ENCODE results near the gene RBPJL. TPM values are rescaled to one million over a fixed set of nuclear protein-coding genes. Genes with fewer than 3 reads are reported as not detected.

RBPJL gene, protein sequence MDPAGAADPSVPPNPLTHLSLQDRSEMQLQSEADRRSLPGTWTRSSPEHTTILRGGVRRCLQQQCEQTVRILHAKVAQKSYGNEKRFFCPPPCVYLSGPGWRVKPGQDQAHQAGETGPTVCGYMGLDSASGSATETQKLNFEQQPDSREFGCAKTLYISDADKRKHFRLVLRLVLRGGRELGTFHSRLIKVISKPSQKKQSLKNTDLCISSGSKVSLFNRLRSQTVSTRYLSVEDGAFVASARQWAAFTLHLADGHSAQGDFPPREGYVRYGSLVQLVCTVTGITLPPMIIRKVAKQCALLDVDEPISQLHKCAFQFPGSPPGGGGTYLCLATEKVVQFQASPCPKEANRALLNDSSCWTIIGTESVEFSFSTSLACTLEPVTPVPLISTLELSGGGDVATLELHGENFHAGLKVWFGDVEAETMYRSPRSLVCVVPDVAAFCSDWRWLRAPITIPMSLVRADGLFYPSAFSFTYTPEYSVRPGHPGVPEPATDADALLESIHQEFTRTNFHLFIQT
- not detected in 2 replicates for total RNA-seq

GRCh38 chr20:45306431-45306982 is at the start of gene RBPJL:
Gene RBPJL (plus strand): TSS chr20:45306840. CDS start chr20:45306923, 83 bp downstream.

DNA sequence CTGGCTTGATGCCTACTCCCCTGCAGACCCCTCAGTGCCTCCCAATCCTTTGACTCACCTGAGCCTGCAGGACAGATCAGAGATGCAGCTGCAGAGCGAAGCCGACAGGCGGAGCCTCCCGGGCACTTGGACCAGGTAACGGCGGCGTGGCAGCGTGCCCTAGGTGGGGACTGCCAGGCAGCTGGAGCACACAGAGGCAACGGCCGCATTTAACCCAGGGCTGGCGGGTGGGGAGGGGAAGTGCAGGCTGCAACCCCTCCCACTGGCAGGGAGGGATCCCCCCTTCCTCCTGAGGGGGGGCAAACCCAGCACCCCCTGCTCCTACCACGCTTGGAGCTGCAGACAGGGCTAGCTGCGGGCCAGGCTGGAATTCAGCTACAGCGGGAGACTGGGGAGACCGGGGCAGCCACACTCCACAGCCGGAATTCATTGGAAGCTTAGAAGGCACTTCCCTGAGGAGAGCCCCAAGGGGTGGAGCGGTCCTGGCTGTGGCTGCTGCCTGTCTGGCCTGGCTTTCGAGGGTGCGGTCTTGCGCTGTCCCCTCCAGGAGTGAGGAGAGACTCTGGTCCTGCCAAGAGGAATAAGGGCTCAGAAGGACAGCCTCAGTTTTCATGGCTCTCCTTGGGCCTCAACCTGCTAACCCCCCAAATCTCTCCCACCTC is 1.6 kb downstream of the RBPJL start, which contains the start of gene MATN4:
Gene MATN4 (minus strand): TSS at position 183 of the 662 bp plus-strand sequence. CDS start 2,717 bp downstream, outside the sequence.

DNA sequence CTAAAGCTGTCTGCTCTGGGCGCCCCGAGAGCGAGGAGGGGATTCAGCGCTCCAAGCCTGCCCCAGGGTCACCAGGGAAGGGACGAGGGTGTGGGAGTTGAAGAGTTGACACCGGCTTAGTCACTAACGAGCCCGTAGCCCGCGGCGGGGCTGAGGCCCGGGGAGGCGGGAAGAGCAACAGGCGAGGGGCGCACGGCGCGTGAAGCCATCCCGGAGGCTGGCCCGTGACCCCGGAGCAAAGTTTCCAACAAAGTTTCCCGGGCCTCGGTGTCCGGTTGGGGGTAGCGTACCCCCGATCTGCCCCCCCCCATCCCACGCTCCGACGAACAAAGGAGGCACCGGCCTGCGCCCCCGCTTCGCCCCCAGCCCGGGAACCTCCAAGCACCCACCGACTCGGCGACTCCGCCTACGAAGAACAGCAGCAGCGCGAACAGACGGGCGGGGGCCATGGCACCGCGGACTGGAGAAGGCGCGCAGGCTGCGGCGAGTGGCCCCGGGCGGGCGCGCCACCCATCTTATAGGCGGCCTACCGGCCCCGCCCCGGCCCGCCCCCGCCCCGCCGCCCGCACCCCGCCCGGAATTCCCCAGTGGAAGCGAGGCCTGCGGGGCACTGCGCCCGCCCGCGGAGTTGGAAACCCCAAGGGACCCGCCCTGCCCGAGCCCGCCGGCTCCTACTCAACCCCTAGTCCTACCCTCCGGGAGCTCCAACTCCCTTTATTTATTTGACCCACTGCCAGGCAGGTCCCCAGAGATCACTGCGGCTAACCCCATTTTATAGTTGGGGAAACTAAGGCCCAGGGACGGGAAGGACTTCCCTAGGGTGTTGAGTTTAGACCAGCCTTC is 41.5 kb downstream of the RBPJL start, which contains the start of gene SDC4:
Gene SDC4 (minus strand): TSS at position 489 of the 843 bp plus-strand sequence. CDS start 40 bp downstream, at position 449.

DNA sequence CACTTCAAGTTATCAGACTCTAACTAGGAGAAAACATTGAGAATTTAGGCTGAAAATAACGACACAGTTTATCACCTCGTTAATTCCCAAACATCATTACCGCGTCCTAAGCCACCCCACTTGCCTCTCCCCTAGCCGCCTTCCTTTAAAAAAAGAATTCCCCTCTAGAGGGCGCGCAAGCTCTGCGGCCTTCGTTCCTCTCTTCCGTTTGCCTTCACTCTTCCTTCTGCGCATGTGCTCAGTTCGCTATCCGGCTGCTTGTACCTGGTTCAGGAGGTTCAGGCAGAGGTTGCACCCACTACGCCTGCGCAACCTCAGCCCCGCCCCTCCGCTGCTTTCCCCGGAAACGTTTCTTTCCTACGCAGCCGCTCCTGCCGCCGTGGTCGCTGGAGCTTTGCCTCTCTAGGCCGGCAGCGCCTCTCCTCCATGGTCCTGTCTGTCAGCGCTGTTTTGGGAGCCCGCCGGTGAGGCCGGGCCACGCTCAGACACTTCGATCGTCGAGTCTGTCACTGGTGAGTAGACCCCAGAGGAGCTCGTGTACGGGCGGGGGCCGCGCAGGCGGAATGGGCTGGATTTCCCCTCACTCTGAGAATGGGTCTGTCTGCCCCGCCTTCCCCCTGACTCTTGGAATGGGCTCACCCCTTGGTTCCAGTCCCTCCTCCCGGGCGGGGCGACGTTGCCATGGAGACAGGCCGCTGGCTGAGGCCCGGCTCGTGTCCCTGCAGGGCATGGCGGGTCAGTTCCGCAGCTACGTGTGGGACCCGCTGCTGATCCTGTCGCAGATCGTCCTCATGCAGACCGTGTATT is 56.4 kb downstream of the RBPJL start, which contains the start of gene SYS1:
Gene SYS1 (plus strand): TSS at position 353 of the 807 bp plus-strand sequence. CDS start 376 bp downstream, at position 729.

Other genes with a start within 250 kb of the RBPJL start
- 0.59 and 1.9 TPM in 2 replicates for gene KCNS1, start 205.7 kb upstream of the RBPJL start, total RNA-seq
- not detected in 2 replicates for gene WFDC5, start 191.7 kb upstream of the RBPJL start, total RNA-seq
- gene WFDC12, start 182.4 kb upstream of the RBPJL start, total RNA-seq: not detected in 2 replicates
- gene PI3, start 131.9 kb upstream of the RBPJL start, total RNA-seq: not detected in 2 replicates
- gene SEMG1, start 99.8 kb upstream of the RBPJL start, total RNA-seq: not detected in 2 replicates
- not detected in 2 replicates for gene SEMG2, start 85.5 kb upstream of the RBPJL start, total RNA-seq
- gene SLPI, start 52.3 kb upstream of the RBPJL start, total RNA-seq: not detected in 2 replicates
- gene MATN4, start 1.5 kb downstream of the RBPJL start, total RNA-seq: not detected in 2 replicates
- 138 and 172 TPM in 2 replicates for gene SDC4, start 41.6 kb downstream of the RBPJL start, total RNA-seq
- gene SYS1, start 56.3 kb downstream of the RBPJL start, total RNA-seq: 18.5 and 23.5 TPM in 2 replicates
- gene TP53TG5, start 71.5 kb downstream of the RBPJL start, total RNA-seq: not detected in 2 replicates
- gene DBNDD2, start 101.4 kb downstream of the RBPJL start, total RNA-seq: 0.30 and 1.2 TPM in 2 replicates
- 27.6 and 40.4 TPM in 2 replicates for gene PIGT, start 109.3 kb downstream of the RBPJL start, total RNA-seq
- gene WFDC2, start 162.9 kb downstream of the RBPJL start, total RNA-seq: not detected in 2 replicates
- gene SPINT3, start 208.8 kb downstream of the RBPJL start, total RNA-seq: not detected in 2 replicates
- not detected in 2 replicates for gene WFDC6, start 232.6 kb downstream of the RBPJL start, total RNA-seq
- not detected in 2 replicates for gene EPPIN, start 240.6 kb downstream of the RBPJL start, total RNA-seq